ENCODE results near the gene DEPP1. TPM values are rescaled to one million over a fixed set of nuclear protein-coding genes. Genes with fewer than 3 reads are reported as not detected.
A peak's percentile ranks its signal among the peaks of the same experiment; 100 is the strongest.

The DEPP1 gene
- total RNA-seq, 1 experiment from 2014 or later: 1.6 TPM

DNA sequence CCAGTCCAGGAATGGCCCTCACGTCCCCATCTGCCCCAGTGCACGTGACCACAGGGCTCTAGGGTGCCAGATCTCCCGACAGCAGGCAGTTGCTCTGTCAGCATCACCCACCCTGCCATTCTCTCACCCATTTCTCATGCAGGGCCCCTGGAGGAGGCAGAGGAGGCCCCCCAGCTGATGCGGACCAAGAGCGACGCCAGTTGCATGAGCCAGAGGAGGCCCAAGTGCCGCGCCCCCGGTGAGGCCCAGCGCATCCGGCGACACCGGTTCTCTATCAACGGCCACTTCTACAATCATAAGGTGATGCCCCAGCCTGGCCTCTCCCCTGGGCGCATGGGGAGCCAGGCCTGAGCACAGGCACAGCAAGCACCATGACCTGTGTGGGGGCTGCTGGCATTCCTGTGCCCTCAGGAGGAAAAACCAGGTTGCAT is 6.1 kb upstream of the DEPP1 start:
- no peak for TF ChIP-seq RORB (CRISPR knock-in tag; IDR thresholded peaks at IDR 0.05)
- no peak for TF ChIP-seq USF2 (CRISPR knock-in tag; IDR thresholded peaks at IDR 0.05)
- TF ChIP-seq, protein P1, sequence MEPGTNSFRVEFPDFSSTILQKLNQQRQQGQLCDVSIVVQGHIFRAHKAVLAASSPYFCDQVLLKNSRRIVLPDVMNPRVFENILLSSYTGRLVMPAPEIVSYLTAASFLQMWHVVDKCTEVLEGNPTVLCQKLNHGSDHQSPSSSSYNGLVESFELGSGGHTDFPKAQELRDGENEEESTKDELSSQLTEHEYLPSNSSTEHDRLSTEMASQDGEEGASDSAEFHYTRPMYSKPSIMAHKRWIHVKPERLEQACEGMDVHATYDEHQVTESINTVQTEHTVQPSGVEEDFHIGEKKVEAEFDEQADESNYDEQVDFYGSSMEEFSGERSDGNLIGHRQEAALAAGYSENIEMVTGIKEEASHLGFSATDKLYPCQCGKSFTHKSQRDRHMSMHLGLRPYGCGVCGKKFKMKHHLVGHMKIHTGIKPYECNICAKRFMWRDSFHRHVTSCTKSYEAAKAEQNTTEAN (CRISPR knock-in tag; IDR thresholded peaks at IDR 0.05): no peak
- no peak for TF ChIP-seq ARID4B (CRISPR knock-in tag; IDR thresholded peaks at IDR 0.05; ENCODE audit: borderline replicate concordance)
- no peak for TF ChIP-seq ZNF423 (CRISPR knock-in tag; IDR thresholded peaks at IDR 0.05)
- TF ChIP-seq SMAD4 (CRISPR knock-in tag; IDR thresholded peaks at IDR 0.05): no peak
- ChIA-PET POLR2A (no interaction called here), CTCF (interaction anchor here (0.6 to 2.2 kb wide), 4 partner anchors 11 to 52 kb away, joined by 3 to 12 read pairs (median 3); no protein-coding TSS in a partner anchor)
- H3K27ac Mint-ChIP-seq: no peak overlapping the region
- DNase-seq (ENCODE audit: low spot score) (no peak), ATAC-seq (no peak)
- H3K4me1 Mint-ChIP-seq: peaks cover 60% of the 10 kb centered on the region
- H3K4me3 Mint-ChIP-seq: no peak overlapping the region
- no peaks in the 10 kb centered on the region for H3K9me3 Mint-ChIP-seq
- H3K27me3 Mint-ChIP-seq (ENCODE audit: low read depth): no peaks in the 10 kb centered on the region; the same call in 1 of the 2 replicates
- peaks cover 2% of the 10 kb centered on the region; the same call in 1 of the 2 replicates for H3K36me3 Mint-ChIP-seq

DNA sequence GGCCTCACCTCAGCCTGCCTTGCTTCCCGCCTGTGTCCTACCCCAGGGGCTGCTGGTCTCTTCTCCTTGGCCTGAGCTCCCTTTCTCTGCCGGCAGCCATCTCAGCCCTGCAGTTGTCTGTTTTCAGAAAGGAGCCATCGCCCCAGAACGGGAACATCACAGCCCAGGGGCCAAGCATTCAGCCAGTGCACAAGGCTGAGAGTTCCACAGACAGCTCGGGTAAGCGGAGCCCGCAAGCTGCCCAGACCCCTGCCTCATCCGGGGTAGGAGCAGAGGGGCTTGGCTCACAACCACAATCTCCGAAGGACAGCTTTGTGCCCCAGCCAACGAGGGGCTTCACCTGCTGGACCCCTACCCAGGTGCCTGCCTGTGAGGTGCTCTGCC is 5.3 kb upstream of the DEPP1 start:
- DNase-seq (ENCODE audit: low spot score): no peak
- Mint-ChIP-seq H3K36me3 (peaks cover 2% of the 10 kb centered on the region; the same call in 1 of the 2 replicates), H3K27me3 (ENCODE audit: low read depth) (peaks cover 2% of the 10 kb centered on the region; the same call in 1 of the 2 replicates), H3K27ac (0 out of 2 replicates have a peak overlapping the region, but pooled peaks have one; percentile 45), H3K4me1 (peaks cover 60% of the 10 kb centered on the region), H3K9me3 (no peaks in the 10 kb centered on the region), H3K4me3 (no peak overlapping the region)
- CTCF ChIA-PET: interaction anchor here (0.6 to 1.2 kb wide), 3 partner anchors 10 to 18 kb away, joined by 3 to 4 read pairs (median 3); no protein-coding TSS in a partner anchor
- TF ChIP-seq MLX (CRISPR knock-in tag; IDR thresholded peaks at IDR 0.05) (no peak), NFATC4 (CRISPR knock-in tag; IDR thresholded peaks at IDR 0.05) (no peak), GABPB1 (CRISPR knock-in tag; IDR thresholded peaks at IDR 0.05) (no peak)
- ATAC-seq: no peak
- POLR2A ChIA-PET: no interaction called here

GRCh38 chr10:44983066-44983894 is 4.7 kb upstream of the DEPP1 start:
- no peak overlapping the region for H3K4me3 Mint-ChIP-seq
- no peaks in the 10 kb centered on the region for H3K36me3 Mint-ChIP-seq
- TF ChIP-seq E2F5 (CRISPR knock-in tag; IDR thresholded peaks at IDR 0.05) (no peak), ATF2 (CRISPR knock-in tag; IDR thresholded peaks at IDR 0.05; ENCODE audit: borderline replicate concordance, low read depth) (no peak)
- peaks cover 2% of the 10 kb centered on the region; the same call in 1 of the 2 replicates for H3K27me3 Mint-ChIP-seq (ENCODE audit: low read depth)
- ATAC-seq (no peak), DNase-seq (ENCODE audit: low spot score) (no peak)
- H3K27ac Mint-ChIP-seq: 0 out of 2 replicates have a peak overlapping the region, but pooled peaks have one; percentile 45
- ChIA-PET POLR2A (no interaction called here), CTCF (interaction anchor here (0.6 to 1.2 kb wide), 3 partner anchors 9 to 17 kb away, joined by 3 to 4 read pairs (median 3); no protein-coding TSS in a partner anchor)
- no peaks in the 10 kb centered on the region for H3K9me3 Mint-ChIP-seq
- H3K4me1 Mint-ChIP-seq: peaks cover 61% of the 10 kb centered on the region
